Stimulated activated CD4-positive, alpha-beta T cell treated with anti-CD3 and anti-CD28 coated beads, Interleukin-1b, Interleukin-23, amount 100 ng/mL, for 4 hours (primary cell): ENCODE data around the gene KCNJ15.
A peak's percentile ranks its signal among the peaks of the same experiment; 100 is the strongest.

ENCODE experiments used
- DNase-seq, 2 donors: peaks; one replicate each; pipeline ENCODE4 v3.0.0-alpha.2; 2020; ENCODE audit warnings: low read depth in 2 of 2

The KCNJ15 gene

GRCh38 chr21:38326899-38327298 lies 70.1 kb downstream of the KCNJ15 start:
- no peak for DNase-seq

DNA sequence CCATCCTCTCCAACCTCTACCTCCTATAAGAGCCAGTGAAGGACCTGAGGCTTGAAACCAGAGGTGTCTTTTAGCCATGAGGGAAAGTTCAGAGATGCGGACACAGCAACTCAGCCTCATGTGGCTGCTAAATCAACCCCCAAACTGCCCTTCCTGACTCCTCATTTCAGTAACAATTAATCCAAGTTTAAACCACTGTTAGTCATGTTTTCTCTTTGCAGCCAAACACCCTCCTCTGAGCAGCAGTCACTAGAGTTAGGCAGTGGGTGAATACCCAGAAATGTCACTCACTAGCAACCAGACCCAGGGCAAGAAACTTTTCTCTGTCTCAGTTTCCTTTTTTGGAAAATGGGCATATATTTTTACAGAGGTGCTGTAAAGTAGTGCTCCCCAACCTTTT lies 71.2 kb downstream of the KCNJ15 start:
- no peak for DNase-seq

GRCh38 chr21:38329162-38329561 lies 72.4 kb downstream of the KCNJ15 start:
- DNase-seq, result no peak

DNA sequence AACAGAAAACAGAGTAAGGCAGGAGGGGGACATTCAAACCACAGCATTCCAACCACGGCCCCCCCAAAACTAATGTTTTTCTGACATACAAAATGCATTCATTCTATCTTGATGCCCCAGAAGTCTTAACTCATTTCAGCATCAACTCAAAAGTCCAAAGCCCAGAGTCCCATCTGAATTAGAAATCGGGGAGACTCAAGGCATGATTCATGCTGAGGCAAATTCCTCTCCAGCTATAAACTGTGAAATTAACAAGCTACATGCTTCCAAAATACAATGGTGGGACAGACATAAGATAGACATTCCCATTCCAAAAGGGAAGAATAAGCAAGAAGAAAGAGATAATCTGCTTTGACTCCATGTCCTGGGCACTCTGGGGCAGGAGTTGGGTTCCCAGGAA lies 73.9 kb downstream of the KCNJ15 start:
- DNase-seq, result no peak

DNA sequence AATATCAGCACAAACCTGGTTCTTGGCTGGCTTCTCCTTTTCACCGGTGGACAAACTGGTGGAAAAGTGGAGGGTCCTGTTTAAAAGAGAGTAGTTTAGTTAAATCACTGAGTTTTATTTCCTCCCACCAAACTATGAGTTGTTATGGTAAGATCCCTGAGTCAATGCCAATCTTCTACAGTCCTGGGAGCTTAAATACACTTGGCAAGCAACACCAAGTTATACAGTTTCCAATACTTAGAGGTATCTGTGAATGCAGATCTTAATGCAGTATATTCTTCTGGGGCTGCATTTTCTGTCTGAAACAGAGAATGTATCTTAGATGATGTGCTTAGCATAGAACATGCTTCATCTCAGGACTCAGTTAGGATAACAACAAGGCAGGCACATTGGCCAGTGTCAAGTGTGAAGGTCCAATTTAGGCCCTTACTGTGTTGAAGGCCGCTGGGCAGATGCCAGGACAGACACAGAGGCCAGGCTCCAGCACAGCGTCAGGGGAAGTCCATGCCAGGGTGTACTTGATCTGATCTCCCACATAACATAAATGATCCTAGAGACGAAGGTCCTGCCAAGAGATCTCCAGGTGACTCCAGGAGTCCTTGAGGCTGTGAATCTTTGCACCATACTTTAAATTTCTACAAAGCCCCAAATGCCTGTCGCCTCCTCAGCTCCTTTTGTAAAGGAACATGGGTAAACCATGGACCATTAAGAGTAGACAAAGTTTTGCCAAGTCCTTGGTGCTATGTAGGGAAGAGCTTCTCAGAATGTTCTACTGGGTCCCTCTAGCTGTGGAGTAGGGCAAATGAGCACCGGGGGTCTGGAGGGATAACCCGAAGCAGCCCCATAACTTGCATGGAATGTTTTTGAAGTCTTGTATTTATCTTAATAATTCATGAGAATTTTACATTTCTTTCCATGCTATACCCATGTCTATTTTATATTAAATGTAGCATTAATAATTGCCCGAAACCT lies 76.8 kb downstream of the KCNJ15 start:
- no peak for DNase-seq

DNA sequence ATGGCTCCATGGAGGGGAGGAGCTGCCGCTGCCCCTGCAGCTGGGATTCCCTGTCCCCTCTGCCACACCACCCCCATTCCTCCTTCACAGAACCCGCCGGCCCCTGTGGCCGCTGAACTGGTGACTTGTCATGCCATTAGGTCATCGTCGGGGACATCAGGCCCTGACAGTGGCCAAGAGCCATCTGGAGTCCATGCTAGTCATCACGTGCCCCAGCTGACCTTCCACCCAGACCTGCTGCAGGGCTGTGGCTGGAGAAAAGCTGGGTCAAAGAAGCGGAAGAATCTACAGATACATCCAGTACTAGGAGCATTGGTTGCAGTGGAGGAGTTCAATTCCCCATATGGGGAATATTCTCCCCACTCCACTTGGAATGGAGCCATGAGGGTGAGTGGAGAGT lies 78.1 kb downstream of the KCNJ15 start:
- no peak for DNase-seq

DNA sequence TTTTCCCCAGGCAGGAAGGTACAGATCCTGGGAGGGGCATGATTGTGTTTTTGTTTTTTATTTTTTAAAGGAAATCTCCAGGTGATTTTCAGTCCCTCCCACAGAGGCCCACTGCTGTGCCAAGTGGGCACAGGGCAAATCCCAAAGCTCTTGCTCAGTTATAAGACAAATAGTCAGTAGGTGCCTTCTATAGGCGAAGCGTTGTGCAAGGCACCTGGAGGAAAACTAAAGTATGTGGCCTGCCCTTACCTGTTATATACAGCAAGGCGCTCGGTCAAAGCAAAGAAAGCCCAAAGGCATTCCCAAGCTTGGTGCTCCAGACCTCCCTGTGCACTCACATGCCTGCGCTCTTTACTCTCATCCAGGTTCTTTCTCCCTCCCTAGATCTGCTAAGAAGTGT lies 81.0 kb downstream of the KCNJ15 start:
- no peak for DNase-seq

DNA sequence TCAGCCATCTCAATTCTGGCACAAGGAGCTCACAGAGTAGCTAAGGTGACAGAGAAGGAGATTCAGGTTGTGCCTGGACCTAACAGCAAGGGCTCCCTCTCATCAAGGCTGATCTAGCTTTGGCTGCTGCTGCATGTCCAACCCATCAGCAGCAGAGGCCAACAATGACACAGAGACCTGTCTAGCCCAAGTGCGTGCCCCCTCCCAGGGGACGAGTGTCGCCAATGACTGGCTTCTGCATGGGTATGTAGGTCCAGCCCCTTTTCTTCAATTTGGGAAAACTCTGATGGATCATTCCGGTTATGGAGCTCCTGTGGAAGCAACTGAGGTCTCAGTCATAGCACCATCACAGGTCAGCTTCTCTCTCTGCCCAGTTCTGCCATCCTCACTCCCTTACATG lies 83.3 kb downstream of the KCNJ15 start:
- no peak for DNase-seq

DNA sequence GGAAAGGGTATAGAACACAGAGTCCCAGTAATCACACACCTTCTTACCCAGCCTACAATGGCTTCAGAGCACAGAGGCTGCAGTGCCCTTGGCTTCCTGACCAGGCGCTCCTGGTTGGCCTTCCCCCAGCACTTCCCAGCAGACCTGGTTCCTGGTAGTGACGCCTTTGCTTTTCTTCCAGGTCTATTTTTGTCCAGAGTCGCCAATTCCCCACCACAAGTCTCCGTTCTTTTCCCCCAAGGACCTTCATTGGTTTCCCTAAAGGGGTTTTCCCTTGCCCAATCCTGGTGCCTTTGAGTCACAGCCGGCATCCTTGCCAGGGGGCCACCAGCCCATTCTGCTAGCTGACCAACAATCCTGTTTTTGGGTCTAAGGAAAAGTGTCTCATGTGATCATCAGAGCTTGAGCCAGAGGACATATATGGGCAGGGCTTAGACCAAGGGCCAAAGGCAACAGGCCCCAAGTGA lies 84.8 kb downstream of the KCNJ15 start:
- DNase-seq, result no peak

GRCh38 chr21:38342739-38343138 lies 85.9 kb downstream of the KCNJ15 start:
- DNase-seq, result no peak

DNA sequence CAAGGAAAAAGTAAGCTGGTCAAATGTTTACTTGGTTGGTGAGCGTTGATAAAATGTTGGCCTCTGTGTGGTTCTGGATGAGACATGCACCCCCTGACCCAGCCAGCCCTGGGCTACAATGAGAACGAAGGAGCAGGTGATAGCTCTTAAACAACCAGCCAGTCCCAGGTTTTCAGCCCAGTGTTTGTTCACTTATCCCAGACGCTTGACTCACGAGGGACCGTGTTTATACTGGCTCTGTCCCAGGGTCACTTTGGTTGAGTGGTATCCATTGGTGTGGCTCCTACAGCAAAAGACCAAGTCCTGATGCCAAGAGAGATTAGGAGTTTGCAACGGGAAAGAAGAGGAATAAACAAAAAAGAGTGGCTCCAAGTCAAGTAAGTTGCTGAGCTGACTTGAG lies 86.9 kb downstream of the KCNJ15 start:
- DNase-seq, result no peak

DNA sequence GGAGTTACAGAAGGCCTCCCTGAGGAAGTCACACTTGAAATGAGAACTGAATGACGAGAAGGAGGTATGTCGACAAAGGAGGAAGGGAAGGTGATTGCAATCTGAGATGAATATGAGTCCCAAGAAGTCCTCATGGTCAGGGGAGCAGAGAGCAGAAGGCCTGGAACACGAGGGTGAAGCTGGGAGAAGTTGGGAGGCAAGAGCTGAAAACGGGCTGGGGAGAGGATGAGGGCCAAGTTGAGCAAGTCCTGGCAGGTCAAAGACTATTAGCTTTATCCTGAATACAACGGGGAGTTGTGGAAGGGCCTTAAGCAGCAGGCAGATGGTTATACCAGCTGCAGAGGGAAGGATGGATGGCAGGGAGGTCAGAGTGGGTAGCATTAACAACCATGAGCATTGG lies 89.5 kb downstream of the KCNJ15 start:
- no peak for DNase-seq

DNA sequence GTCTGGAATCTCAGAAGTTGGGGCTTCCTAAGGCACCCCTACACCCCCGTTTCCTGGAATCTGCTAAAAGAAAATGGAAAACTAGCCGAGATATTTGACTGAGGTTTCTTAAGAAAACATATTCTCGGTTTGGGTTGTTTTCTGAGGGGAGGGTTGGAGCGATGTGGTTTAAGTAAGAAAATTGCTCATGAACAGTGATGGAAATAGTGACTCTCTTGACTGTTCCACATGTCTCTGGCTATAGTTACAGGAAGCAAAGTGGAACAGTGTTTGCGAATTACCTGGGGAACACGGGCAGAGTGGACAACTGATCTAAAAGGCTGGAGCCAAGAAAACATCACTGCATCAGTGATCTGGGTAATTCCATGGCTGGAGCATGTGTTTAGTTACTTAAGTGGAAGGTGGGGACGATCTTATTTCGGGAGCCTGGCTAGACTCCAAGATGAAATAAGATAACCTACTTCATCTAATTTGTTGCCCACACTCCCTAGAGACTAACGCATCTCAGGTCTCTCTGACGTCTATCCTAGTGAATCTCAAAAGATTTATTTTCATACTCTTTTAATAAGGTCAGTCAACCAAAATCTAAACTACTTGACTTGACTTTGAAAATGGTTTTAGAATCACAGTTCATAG lies 92.4 kb downstream of the KCNJ15 start:
- no peak for DNase-seq

DNA sequence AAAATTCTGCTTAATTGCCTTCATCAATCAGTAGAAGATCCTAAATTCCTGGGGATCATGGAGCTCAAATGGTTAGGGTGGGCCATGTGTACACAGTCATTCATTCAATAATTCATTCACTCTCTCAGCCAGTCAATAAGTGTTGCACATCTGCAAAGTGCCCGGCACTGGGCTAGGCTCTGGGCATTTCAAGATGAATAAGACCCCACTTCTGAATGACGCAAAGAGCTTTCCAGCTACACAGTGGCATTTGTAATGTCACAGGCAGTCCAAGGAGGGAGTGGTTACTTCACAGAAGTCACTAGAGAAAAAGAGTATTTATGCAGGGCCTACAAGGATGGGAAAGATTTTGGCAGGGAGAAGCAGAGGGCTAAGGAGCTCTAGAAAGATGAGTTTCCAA lies 93.2 kb downstream of the KCNJ15 start:
- no peak for DNase-seq

GRCh38 chr21:38350684-38351083 lies 93.9 kb downstream of the KCNJ15 start:
- no peak for DNase-seq

DNA sequence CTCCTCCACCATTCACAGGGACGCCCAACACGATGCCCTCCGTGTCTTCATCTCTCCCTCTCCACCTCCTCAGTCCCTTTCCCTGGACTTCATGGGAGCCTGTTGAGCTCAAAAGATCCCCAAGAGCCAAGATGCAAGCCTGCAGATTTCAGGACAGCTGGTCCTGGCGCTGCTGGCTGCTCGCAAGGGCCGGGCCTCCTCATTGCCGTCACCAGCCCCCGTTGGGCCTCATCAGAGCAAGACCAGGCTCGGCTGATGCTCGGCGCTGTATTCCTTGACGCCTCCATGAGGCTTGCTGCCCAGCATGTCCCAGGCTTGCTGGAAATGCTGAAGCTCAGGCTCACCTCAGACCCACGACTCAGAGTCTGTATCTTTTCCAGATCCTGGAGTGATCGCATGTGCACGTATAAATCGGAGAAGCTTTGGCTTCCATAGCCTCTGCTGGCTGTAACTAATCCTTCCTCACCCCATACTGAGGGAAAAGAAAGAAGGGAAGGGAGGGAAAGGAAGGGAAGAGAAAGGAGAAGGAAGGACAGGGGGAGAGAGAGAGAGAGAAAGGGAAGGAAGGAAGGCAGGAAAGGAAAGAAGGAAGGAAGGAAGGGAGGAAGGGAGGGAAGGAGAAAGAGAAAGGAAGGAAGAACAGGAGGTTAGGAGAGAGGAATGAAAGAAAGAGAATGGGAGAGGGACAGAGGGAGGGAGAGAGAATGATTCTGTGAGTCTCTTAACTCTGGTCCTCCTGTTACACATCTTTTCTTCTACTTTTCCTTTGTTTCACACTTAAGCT lies 94.6 kb downstream of the KCNJ15 start:
- no peak for DNase-seq

DNA sequence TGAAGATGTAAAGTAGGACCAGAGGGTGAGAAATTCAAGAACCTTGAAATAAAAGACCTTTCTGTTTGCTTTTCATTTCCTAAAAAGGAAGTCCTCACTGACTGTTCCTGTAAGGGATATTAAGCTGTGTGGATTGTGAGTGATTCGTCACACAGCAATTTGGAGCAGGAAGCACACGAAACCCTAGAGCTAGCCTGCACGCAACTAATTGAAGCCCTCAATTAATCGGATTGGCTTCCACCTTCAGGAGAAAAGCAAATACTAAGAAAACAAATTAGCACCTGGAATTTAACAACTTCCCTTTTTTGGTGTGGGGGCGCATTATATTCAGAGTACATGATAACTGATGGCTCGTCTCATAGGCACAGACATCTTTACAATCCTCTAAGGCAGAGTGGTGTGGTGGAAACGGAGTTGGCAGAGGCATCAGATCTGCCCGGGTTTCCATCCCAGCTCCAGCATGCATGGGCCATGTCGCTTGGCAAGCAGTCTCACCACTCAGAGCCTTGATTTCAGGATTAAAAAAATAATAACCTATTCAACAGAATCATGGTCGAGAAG lies 95.2 kb downstream of the KCNJ15 start:
- no peak for DNase-seq

GRCh38 chr21:38352536-38353219 lies 95.9 kb downstream of the KCNJ15 start:
- DNase-seq, result peak; percentile 20 to 36

DNA sequence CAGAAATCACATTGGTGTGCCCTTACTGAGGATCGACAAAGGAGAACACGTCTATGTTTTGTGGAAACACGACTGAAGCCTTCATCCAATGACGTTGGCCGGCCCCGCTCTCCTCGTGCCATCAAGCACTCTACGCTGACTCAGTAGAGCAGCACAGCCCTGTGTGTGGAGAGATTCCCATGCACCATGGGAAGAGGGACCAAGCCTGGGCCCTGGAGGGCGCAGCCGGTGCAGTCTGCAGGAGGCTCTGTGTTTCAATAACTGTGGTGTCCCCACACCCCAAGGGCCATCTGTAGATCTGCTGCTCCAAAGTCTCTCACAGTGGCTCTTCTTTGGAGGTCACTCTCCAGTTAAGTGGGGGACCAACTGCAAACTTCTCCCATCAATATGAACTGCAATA lies 97.4 kb downstream of the KCNJ15 start:
- DNase-seq, result no peak

DNA sequence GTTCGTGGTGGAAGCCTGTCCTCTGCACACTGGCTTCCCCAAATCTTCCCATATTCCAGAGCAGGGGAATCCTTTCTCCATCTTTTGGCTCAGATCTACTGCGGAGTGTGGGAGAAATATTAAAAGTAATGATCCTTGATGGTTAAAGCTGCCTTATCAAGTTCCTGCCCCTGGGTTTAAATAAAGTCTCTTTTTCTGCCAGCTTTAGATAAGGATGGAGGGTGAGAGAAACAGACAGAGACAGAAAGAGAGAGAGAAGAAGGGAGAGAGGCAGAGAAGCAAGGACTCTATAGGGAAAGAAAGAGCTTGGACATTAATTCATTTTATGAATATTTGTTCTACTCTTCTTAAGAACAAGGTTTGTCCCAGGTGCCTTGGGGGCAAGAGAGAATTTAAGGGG lies 98.0 kb downstream of the KCNJ15 start:
- no peak for DNase-seq

DNA sequence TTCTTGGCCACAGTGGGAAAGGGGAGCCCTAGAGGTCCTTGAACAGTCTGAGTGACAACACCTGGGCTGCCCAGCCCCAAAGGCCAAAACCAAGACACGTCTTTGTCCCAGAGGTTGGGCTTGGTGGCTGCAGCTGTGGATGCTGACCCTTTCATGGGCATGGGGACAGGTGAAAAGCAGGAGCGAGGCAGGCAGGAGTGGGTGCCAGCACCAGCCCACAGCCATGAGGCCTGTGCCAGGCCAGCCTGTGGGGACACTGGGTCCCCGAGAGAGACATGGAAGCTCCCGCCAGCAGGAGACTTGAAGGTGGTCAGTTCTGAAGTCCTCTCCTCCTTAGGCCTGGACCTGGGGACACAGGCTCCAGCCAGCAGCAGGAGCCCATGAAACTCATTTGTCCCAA lies 98.6 kb downstream of the KCNJ15 start:
- no peak for DNase-seq
